LNCaP clone FGC (cell line): ENCODE measurements around the gene CYTH4.

Experiments used
- DNase-seq: peaks from one replicate; pipeline ENCODE4 v3.0.0-alpha.2; 2011; ENCODE audit warnings: low read depth
- H3K4me3 ChIP-seq: 2 replicates; pipeline ENCODE4 v1.5.1; 2011; ENCODE audit warnings: mild to moderate bottlenecking, low read depth, low read length, control low read depth
- TF ChIP-seq, protein P1 (sequence below): IDR thresholded peaks from 2 replicates; pipeline ENCODE4 v1.5.1; 2012; ENCODE audit warnings: mild to moderate bottlenecking; ENCODE audit not compliant: control insufficient read depth, insufficient read depth; ENCODE audit errors: extremely low read depth

Gene CYTH4

DNA sequence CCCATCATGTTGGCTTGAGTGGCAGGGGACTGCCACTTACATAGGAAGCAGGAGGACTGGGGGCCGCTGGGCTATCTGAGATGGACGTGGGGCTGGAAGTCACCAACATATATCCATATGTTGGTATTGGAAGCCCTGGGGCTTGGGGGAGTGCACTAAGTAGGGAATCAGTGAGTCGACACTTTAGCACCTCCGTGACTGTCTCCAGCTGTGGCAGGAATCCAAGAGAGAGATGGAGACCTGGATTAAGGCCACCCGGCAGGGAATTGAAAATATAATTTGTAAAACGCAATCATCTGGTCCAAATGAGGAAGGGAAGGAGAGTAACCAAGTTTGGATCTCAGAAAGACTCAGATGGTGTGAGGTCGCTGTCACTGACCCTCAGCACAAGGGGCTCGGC is 76.6 kb downstream of the CYTH4 start:
- TF ChIP-seq, protein P1, sequence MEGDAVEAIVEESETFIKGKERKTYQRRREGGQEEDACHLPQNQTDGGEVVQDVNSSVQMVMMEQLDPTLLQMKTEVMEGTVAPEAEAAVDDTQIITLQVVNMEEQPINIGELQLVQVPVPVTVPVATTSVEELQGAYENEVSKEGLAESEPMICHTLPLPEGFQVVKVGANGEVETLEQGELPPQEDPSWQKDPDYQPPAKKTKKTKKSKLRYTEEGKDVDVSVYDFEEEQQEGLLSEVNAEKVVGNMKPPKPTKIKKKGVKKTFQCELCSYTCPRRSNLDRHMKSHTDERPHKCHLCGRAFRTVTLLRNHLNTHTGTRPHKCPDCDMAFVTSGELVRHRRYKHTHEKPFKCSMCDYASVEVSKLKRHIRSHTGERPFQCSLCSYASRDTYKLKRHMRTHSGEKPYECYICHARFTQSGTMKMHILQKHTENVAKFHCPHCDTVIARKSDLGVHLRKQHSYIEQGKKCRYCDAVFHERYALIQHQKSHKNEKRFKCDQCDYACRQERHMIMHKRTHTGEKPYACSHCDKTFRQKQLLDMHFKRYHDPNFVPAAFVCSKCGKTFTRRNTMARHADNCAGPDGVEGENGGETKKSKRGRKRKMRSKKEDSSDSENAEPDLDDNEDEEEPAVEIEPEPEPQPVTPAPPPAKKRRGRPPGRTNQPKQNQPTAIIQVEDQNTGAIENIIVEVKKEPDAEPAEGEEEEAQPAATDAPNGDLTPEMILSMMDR: no peak
- DNase-seq: no peak

DNA sequence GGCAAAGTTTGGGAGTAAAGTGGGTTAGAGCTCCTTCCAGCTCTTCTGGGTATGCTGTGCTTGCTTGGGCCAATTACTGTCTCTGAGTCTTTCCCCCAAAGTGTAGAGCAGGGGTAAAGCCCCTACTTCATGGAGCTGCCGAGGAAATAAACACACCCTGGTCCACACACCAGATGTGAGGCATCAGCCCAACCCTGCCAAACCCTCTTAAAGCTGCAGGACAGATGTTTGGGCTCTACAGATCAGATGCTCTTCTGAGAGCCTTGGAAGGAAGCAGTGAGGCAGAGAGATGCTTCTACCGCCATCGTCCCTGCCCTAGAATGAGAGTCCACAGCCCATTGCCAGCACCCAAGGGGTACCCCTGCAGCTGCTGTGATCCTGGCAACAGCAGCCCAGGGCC is 80.3 kb downstream of the CYTH4 start:
- TF ChIP-seq, protein P1: no peak
- no peak for DNase-seq
- no peak overlapping the region for H3K4me3 ChIP-seq

More for the DNA sequence above, 76.6 kb downstream of the CYTH4 start:
- H3K4me3 ChIP-seq: no peak overlapping the region

DNA sequence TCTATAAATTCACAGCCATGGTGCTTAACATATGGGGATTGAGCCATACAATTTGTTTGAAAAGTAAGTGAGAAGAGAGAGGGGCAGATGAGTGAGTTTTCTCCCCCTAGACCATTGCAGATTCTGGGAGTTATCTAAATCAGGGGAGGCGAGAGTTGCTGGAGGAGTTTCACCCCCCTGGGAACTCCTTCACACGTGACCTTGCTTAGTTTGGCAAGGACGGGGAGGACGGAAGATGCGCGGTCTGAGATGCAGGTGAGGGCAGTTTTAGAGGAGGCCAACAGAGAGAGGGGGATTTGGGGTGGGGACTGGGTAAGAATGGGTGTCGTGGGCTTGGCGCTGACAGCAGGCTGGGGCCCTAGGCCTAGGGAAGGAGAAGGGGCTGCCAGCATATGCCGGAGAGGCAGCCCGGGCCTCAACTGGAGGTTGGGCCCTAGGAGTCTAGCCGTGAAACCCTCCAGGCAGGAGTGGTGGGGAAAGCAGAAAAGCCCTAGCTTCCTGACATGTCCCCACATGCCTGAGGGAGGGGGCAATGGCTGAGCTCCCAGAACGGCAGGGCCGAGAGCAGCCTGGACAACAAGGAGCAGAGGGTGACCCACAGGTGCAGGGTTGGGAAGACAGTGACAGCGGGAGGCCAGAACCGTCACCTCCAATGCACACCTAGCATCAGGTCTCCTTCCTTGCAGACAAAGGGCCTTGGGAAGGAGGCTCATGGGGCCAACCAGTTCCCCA is 81.1 kb downstream of the CYTH4 start:
- no peak overlapping the region for H3K4me3 ChIP-seq
- TF ChIP-seq, protein P1: no peak
- DNase-seq: no peak
